T follicular helper cell (primary cell): ENCODE results near the gene USP36.
A peak's percentile ranks its signal among the peaks of the same experiment; 100 is the strongest.
"Not testable (repeated sequence)": the region's sequence is repeated elsewhere in the genome, so short reads cannot be mapped to it uniquely, and the experiment has no call there.

ENCODE experiments used
- DNase-seq: peaks from one replicate; pipeline ENCODE4 v3.0.0-alpha.2; 2020; ENCODE audit warnings: low read depth

Gene USP36

DNA sequence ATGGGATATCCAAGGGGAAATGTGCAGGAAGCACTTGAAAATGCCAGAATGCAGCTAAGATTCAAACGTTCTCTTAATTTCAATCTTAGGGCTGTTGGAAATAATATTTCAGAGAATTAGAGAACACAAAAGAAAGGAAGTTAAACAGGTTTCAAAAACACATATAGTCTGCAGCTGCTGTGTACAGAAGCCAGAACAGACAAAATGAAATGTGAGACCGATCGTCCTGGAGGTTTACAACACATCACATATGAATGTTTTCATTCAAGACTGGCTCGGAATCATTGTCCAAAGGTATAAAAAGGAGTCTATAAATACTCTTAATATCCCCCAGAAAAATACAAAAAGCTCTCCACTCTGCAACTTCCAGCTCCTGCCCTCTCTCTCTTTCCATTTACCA is 72.8 kb downstream of the USP36 start:
- DNase-seq: no peak

DNA sequence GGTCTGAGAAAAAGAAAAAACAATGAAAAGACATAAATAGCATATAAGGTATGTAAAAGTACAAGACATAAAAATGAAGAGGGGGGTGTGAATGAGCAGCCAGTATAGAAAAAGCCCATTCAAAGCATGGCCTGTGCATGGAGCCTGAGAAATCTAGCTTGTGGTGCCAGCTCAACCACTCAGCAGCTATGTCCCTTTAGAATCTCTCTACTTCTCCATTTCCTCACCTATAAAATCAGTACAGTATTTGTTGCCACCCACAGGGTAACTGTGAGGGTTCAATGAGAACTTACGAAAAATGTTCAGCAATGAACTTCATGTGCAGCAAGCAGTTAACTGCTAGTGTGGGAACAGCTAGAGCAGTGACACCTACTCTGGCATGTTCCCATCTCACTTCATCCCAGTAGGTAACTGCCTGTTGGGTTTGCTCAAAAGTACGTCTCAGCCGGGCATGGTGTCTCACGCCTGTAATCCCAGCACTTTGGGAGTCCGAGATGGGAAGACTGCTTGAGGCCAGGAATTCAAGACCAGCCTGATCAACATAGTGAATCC is 73.8 kb downstream of the USP36 start:
- no peak for DNase-seq

DNA sequence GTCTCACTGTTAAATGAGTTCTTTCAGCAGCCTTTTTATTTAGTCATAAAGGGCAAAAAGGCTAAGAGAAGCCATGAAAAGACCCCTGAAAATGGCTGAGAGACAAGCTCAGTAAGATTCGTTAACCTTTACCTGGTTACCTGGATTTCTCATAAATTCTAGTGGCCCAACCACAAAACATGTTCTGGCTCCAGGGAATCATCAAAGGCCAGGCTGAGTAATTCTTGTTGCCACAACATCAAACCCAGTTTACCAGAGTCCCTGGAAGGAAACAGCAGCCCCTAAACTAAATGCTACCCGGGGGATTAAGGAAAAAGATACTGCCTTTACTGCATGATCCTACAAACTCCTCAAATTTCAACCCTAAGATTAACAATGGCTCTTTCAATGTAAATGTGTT is 74.4 kb downstream of the USP36 start:
- no peak for DNase-seq

DNA sequence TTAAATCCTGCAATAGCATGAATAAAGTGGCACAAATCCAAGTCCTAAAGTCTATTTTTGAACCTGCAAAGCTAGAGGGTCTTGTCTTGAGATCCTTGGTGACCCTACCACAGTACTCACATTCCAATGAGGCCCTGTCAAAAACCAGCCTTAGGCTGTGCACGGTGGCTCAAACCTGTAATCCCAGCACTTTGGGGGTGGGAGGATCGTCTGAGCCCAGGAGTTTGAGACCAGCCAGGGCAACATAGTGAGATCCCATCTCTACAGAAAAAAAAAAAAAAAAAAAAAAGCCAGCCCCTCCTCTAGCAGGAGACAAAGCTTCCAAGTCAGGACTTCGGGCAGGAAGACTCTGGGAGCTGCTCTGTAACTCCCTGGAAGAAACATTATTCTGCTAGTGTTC is 74.8 kb downstream of the USP36 start:
- no peak for DNase-seq

DNA sequence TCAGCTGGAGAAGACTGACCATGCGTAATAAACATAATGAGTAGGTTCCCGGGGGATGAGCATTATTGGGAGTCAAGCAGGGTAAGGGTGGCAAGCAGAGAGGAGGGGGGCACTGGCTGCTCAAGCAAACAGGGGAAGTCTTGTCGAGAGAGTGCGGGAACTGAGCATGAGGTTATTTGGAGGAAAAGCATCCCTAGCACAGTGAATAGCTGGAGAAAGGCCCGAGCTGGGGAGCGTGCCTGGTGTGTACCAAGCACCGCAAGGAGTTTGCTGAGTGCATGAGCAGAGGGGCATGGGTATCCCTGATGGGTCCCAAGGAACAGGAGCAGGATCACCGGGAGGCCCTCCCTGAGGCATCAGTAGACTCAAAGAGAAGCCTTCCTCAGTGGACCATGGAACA is 75.7 kb downstream of the USP36 start:
- DNase-seq: no peak

DNA sequence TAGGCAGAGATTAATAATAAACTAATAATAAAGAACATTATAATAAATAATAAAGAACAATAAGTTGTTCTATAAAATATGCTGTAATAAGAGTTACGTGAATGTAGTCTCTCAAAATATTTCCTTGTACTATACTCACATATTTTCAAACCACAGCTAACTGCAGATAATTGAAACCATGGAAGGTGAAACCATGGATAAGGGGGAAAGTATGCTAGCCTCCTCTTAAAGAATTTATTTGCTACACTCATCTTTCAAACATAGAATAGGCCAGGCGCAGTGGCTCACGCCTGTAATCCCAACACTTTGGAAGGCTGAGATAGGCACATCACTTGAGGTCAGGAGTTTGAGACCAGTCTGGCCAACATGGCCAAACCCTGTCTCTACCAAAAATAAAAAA is 77.1 kb downstream of the USP36 start:
- DNase-seq: no peak

DNA sequence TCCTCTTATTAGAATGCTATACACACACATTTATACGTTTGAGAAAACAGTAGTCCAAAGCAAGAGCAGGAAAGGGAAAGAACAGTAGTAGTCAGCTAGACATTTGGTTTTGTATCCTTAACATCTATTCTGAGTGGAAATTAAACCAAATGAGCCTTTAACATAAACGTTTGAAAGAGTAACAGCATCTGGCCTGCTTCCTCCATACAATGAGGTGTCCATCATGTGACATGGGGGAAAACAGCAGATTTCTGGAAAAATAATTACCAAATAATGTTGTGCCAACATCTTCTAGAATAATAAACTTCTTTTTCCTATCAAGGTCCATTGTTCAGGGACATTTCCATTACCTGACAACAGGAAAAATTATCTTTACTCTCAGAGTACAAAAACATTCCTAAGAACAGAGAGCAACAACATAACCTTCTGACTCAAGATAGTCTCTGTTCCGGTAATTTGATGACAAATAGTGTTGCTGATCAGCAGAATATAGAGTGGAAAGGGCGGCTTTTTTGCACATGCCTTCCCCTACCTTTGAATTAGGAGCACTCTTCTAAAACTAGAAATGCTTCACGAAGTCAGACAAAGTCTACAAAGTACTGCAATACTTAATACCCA is 78.7 kb downstream of the USP36 start:
- DNase-seq: no peak

DNA sequence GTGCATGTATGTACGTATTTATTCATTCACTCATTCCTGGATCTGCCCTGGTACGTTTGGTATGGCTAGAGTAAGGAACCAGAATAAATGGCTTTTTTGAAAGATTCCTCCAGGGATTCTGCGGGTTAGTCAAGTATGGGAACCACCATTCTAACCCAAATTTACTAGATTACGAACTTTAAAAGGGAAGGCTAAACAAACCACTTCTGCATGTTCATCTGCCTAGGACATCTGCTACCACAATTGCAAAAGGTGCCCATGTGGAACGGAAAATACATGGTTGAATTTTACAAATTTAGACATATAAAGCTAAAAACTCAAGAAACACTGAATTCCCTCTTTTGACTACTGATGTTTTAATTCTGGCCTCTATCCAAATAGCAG is 80.7 kb downstream of the USP36 start:
- no peak for DNase-seq

DNA sequence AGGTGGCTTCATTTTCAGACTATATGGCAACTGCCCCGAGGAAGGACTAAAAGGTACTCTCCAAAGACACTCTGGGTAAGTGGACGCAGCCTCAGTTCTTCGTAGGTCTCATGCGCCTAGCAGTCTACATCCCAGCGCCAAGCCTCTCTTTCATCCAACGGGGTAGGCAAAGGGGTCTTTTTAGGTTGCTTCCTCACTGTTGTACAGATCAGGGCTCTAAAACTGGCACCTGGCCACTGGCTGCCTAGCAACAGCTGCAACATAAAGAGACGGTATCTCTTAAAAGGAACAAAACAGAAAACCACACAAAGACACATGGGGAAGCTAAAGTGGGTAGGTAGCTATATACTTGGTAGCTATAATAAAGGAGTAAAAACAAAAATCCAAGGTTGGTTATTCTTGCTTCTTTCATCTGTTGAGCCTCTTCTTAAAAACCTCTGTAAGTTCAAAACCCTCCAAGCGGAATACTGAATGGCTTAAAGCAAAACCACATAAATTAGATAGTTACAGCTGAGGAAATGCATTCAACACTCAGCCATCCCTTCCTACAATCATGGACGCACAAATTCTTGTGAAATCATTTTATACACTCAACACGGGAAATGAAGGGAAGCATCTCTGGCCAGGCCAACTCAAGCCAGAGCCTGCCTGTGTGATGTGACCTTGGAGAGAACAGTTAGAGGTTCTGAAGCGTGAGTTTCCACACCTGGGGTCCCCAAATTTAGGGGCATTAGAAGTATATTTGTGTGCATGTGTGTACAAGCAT is 81.2 kb downstream of the USP36 start:
- peak; percentile 82 for DNase-seq

DNA sequence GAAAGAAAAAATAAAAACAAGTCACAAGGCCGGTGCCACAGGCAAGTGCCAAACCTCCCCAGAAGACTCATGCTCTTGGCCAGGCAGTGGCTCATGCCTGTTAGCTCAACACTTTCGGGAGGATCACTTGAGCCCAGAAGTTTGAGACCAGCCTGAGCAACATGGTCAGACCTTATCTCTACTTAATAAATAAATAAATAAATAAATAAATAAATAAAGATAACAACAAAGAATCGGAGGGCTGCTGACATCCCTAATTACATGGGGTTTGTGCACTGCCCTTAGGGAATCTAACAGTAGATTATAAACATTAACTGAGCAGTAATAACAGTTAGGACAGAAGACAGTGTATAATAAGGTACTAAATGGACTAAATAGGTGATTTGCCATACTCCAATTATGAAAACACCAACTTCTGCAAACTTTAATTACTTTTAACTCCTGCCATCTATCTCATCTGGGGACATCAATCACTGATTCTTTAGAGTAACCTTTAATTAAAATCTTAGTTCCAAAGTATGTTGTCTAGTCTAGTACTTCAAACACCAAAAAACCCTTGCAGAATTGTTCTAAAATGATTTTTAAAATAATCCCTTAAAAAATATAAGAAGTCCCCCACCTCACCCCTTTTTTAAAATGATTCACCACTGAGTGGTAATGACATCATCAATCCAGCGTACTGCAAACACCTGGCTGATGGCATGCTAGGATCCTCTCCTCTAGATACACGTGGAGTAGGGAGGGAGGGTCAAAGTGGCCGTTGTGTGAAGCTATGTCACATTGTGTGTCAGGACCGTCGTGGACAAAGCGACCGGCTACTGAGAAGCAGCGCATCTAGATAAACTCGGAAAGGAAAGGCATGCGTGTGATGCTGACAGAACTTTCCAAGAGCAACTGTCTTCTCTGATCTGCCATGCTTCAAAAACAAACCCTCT is 87.0 kb downstream of the USP36 start:
- DNase-seq: no peak

DNA sequence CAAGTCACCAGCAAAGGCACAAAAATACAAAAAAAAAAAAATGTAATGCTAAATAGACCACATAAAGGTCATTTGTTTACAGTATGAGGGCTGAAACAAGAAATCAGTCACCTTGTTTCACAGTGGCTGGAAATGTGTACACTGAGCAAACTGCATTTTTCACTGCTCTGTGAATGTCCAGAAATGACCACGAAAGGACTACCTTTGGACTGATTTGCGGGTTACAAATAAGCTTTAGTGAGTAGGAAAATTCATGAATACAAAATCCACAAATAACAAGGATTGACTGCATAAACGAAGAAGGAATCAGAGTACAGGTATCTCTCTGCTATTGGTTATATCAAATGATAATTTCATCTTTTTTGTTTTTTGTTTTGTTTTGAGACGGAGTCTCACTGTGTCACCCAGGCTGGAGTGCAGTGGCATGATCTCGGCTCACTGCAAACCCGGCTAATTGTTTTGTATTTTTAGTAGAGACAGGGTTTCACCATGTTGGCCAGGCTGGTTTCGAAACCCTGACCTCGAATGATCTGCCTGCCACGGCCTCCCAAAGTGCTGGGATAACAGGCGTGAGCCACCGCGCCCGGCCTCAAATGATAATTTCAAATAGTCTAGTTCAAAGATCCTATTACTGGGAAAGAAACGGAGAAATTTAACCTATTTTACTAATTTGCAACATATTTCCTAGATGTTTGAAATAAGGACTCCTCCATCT is 89.0 kb downstream of the USP36 start:
- DNase-seq: no peak

DNA sequence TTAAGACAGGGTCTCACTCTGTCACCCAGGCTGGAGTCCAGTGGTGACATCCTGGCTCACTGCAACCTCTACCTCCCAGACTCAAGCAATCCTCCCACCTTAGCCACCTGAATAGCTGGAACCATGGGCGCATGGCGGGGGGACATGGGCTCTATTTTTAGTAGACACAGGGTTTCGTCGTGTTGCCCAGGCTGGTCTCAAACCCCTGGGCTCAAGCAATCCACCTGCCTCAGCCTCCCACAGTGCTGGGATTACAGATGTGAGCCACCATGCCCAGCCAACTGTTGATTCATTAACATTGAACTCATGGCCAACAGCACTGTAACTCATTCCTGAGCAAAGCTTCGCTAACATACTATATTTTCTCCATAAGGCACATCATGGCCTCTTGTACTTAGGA is 89.6 kb downstream of the USP36 start:
- not testable (repeated sequence) for DNase-seq

DNA sequence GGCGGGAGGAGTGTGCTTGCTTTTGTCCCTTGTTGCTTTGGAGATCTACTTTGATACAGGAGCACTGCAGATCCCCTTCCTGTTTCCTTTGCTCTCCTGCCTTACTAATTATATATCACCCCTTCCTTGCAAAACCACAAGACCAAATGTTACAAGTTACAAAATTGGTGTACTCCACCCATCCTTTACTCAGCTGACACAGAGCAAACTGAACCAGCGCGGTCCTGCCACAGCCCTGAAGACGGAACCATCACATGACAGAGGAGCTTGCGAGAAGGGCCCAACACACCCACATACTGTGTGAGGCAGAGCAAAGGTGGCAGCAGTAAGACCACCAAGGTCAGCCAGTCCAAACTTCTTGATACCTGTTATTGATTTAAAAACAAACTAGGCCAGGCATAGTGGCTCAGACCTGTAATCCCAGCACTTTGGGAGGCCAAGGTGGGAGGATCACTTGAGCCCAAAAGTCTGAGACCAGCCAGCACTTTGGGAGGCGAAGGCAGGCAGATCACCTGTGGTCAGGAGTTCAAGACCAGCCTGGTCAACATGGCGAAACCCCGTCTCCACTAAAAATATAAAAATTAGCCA is 91.8 kb downstream of the USP36 start:
- DNase-seq: peak; percentile 71

DNA sequence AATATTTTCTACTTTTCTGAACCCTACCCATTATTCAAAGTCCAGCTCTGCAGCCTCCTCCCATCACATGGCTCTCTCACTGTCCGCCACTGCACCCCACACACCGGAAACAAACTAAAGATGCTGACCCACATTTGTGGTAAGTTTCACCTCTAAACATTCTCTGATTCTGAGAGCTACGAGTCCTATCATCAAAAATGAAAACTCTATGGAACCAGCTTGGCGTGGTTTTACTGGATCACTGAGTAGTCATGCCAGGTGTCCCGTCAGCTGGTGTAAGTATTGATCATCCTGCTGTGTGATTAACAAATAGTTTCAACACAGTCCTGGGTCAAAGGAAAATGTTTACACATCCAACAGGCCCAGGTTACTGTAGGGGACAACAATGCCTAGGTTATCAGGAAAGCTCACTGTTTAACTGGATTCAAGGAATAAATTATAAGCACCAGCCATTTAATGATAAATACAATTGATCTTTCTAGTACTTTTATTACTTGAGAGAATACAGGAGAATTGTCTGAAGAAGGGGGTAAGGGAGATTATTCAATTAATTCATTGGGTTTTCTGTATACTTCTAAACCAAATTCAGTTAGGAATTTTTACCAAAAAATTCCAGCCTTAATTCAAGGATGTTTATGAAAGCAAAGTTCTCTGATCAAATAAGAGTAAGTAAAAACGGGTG is 92.4 kb downstream of the USP36 start:
- DNase-seq: no peak

DNA sequence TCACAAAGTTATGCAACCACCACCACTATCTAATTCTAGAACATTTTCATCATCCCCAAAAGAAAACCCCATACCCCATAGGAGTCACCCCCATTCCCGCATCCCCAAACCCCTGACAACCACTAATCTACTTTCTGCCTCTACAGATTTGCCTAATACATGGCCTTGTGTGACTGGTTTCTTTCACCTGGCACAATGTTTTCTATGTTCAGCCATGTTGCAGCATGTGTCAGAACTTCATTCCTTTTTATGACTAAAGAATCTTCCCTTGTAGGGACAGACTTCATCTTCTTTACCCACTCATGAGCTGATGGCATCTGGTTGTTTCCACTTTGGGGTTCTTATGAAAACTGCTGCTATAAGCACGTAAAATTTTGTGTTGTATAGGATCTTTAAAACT is 93.1 kb downstream of the USP36 start:
- DNase-seq: no peak

DNA sequence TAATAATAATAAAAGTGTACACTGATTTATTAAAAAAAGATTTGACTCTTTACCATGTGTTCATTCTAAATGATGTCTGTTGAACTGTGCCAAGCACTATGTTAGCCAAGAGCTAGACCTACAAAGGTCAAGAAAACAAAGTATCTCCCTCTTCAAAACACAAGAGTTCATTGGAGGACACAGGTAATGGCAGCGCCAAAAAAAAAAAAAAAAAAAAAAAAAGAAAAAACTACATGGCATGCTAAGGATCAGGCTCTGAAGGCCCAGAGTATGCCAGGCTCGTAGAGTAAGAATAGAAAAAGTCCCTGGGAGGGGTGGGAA is 93.7 kb downstream of the USP36 start:
- no peak for DNase-seq

DNA sequence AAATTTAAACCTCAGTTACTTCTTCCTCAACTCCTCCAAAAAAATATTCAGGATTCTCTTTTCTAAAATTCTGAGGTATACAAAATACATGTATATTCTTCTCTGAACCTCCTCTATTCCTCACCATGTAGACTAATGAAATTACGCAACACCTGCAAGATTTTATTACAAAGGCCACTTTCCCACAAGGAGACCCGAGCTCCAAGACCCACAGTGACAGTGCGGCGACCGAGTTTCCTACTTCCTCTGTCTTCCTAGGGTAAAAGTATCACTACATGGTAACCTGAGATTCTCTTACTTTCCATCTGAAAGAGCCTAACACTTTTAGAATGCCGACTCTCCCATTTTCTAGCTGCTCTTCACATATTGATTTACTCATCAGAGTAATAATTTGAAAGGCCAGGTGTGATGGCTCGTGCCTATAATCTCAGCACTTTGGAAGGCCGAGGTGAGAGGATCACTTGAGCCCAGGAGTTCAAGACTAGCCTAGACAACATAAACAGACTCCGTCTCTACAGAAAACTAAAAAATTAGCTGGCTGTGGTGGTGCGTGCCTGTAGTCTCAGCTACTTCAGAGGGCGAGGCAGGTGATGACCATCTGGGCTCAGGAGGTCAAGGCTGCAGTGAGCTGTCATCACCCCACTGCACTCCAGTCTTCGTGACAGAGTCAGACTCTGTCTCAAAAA is 94.2 kb downstream of the USP36 start:
- DNase-seq: no peak
